HG02759 (cell line): Measurements from ENCODE around the gene RAD23A.
A peak's percentile ranks its signal among the peaks of the same experiment; 100 is the strongest.

Source experiments
- ATAC-seq: cut with Tn5 transposase; IDR thresholded peaks from one replicate; pipeline ENCODE4 v1.9.1; 2021; ENCODE audit warnings: mild to moderate bottlenecking, moderate library complexity; ENCODE audit not compliant: unreplicated experiment

RAD23A gene

GRCh38 chr19:12983542-12984142 is 38.0 kb downstream of the RAD23A start:
- ATAC-seq = peak; percentile 55

GRCh38 chr19:12984143-12984627 is 38.5 kb downstream of the RAD23A start:
- ATAC-seq = no peak

DNA sequence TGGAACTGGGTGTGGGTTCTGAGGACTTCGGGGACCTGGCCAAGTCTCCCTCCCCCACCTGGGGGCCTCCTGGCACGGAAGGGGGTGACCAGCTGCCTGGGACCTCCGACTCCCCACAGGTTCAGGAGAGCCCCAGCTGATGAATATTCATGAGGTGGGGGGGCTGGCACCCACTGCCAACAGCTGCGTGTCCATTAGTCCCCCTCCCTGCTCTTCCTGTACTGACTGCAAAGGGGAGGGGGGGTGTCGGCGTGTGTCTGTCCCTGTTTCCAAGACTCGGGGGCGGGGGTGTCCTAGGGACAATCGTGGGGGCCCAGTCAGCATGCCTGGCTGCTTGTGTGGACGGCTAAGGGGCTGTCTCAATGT is 39.0 kb downstream of the RAD23A start:
- no peak for ATAC-seq

- ATAC-seq = no peak
These were observed 39.6 kb downstream of the RAD23A start for GRCh38 chr19:12985049-12985776.

- ATAC-seq = no peak
These were observed 41.1 kb downstream of the RAD23A start for GRCh38 chr19:12986726-12987125.

DNA sequence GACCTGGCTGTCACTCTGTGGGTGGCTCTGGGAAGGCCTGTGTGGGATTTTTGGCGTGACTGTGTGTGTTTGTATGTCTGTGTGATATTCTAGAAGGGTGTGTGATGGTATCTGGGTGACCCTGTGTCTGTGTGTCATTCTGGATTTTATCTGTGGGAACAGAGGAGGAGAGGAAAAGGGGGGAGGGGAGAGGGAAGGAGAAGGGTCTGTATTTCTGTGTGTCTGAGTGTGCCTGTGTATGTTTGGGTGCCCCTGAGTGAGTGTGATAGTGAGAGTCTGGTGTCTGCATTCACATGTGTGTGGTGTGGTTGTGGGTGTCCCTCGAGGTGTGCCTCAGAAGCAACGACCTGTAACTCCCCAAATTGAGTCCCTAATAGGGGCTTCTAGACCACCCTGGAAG is 41.5 kb downstream of the RAD23A start:
- no peak for ATAC-seq

DNA sequence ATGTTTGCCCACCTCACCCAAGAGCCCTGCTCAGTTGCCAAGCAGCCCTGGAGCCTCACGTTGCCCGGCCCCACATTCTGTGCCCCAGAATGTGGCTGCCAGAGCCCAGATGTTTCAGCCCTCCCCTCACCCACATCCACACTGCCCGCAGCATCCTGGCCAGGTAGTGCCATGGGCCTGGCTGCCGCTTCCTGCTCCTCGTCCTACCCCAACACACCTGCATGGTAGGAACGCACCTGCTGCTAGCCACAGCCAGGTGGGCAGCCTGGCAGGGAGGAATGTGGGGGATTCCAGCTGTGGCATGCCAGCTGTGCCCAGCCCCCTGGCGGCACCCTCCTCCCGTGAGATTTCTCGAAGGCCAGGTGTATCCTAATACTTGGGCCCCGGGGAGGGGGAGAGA is 42.1 kb downstream of the RAD23A start:
- ATAC-seq = no peak

GRCh38 chr19:12990431-12990830 is 44.8 kb downstream of the RAD23A start:
- ATAC-seq = no peak

DNA sequence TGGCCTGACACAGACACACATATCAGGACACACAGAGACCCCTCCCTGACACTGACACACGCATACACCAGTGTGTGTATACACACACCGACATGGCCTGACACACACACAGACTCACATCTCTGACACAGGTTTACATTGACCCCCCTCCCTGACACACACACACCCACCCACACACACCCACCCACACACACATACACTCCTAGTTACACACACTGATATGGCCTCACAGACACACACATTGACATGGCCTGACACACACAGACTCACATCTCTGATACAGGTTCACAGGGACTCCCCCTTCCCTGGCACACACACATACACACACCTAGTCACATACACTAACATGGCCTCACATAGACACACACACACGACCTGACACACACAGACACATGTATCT is 45.2 kb downstream of the RAD23A start:
- no peak for ATAC-seq

DNA sequence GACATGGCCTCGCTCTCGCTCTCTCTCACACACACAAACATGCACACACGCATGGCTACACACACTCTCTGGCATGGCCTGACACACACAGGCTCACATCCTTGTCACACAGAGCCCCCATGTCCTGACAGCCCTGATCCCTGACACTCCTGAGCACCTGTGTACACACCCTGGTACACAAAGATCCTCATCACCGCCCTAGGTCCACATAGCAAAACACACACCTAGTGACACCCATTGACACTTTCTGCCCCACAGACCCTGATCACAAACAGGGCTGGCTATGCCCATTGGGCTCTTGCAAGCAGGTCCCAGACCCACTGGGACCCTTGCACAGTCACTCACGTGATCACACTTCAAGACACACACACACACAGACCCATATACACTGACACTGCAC is 45.6 kb downstream of the RAD23A start:
- no peak for ATAC-seq

DNA sequence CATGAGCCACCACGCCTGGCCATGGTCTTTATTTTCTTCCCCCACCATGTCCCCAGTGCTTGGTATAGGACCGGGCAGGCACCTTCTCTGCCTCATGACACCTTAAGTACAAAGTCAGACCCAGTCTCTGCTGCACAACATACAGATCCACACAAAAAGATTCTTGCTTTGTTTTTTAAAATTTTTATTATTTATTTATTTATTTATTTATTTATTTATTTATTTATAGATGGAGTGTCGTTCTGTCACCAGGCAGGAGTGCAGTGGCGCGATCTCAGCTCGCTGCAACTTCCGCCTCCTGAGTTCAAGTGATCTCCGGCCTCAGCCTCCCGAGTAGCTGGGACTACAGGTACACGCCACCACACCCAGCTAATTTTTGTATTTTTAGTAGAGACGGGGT is 47.1 kb downstream of the RAD23A start:
- ATAC-seq = no peak

- no peak for ATAC-seq
These were observed 47.9 kb downstream of the RAD23A start for GRCh38 chr19:12993562-12993961.

GRCh38 chr19:12994701-12995595 is 49.3 kb downstream of the RAD23A start, which contains the start of gene NFIX:
Gene NFIX, plus strand, starts transcription at chr19:12995475. Its CDS starts 363 bp downstream, at chr19:12995838.
- no peak for ATAC-seq

DNA sequence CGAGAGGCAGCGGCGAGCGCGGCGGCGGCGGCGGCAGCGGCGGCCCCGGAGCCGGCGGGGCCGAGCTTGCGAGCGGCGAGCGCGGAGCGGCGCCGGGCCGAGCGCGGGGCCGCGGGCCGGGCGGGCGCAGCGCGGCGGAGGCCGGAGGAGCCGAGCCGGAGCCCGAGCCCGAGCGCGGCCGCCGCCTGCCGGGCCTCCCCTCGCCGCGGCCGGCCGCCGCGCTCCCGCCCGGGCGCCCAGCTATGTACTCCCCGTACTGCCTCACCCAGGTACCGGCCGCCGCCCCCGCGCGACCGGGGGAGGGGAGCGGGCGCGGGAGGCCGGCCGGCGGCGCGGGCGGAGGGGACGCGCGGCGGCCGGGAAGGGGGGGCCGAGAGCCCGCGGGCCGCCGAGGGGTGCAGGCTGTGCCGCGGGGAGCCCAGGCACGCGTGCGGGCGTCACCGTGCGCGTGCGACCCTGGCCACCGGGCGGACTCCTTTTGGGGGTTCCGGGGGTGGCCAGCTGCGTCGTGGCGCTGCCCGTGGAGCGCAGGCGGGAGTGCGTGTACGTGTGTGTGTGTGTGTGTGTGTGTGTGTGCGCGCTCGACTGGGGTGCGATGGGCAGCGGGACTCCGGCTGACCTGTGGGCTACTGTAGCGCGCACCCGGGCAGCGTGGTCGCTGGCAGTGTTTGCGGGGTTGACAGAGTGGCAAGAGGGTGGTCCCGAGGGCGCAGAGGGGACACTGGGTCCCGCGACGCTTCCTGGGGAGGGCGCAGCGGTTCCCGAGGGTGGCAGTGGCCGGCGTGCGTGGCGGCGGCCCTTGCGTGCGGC is 50.1 kb downstream of the RAD23A start:
- no peak for ATAC-seq

DNA sequence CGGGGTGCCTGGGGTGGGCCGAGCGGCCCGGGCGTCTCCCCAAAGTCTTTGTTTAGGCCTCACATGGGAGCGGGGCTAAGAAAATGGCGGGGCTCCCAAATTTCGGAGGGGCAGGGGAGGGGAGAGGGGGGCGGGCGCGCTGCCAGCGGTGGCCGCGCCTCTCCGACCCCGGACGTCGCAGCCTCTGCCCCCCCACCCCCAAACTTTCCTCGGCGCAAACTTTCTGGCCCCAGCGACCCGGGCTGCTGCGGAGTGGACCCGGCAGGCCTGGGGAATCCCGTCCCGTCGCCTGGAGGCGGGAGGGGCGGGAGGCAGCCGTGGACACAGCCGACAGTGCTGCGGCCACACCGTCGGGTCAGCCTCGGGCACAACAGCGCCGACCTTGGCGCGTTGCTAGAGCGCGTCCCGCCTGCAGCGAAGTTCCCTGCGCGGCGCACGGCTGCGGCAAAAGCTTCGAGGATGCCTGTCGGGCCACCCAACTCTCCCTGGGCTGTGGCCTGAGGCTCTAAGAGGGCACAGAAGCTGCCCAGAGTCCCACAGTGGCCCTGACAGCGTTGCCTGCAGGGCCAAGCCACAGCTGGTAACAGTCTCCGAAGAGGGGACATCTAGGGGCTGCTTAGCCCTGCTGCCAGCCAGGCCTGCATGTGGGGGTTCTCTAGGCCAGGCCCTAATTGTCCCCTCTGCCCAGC is 50.9 kb downstream of the RAD23A start:
- ATAC-seq = no peak

DNA sequence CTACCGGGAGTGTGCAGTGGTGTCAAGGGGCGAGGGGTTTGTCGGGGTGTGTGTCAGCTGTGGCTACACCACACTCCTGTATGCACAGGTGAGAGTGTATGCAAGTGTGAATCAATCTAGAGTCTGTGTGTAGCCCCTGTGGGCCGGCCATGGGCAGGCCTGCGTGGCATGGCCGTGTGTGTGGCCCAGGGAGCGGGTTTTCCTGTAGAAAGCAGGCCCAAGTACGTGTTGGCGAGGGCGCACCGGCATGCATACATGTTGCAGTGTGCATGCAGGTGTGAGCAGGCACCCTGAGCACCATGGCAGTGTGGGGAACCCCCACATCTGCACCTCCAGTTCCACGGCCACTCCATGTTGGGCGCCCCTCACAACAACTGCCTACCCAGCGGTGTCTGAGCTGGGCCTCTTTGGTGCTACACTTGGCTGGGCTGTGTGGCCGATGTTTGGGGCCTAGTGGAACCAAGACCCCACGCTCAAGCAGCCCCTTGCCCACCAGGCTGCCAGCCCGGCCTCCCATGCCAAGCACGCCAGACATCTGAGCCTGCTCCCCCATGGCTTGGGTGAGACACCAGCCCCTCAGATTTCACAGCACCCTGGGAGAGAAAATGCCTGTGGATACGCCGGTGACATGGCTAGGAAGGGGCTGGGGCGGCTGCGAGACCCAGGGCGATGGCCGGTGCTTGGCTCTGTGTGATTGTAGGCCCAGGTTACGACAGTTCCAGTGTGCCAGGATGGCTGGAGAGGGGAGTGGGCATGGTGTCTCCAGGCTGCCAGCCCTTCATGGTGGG is 51.7 kb downstream of the RAD23A start:
- ATAC-seq = no peak

GRCh38 chr19:12997967-12998940 is 52.6 kb downstream of the RAD23A start:
- ATAC-seq = no peak

GRCh38 chr19:13001166-13001501 is 55.5 kb downstream of the RAD23A start:
- ATAC-seq = no peak
